Karpas-422 (cell line): Measurements from ENCODE around the gene SRSF3. TPM values are rescaled to one million over a fixed set of nuclear protein-coding genes. Genes with fewer than 3 reads are reported as not detected.

ENCODE experiments used
- DNase-seq: peaks from one replicate; pipeline ENCODE4 v3.0.0-alpha.2; 2015
- H2AFZ ChIP-seq: fragments of 200-600 bp; sonication (generic); 2 replicates; pipeline ENCODE4 v1.6.1; 2014; ENCODE audit warnings: antibody characterized with exemption, low read length, mixed read lengths
- H3K27ac ChIP-seq: fragments of 200-600 bp; sonication (generic); 2 replicates; pipeline ENCODE4 v1.5.1; 2014; ENCODE audit warnings: mild to moderate bottlenecking, low read length, moderate library complexity
- H3K27me3 ChIP-seq: fragments of 200-600 bp; sonication (generic); 2 replicates; pipeline ENCODE4 v1.6.1; 2014; ENCODE audit warnings: low read length, mixed read lengths
- H3K36me3 ChIP-seq: fragments of 200-600 bp; sonication (generic); 2 replicates; pipeline ENCODE4 v1.6.1; 2014; ENCODE audit warnings: low read length, mixed read lengths; ENCODE audit not compliant: insufficient read depth
- H3K4me1 ChIP-seq: fragments of 200-600 bp; sonication (generic); 2 replicates; pipeline ENCODE4 v1.6.1; 2014; ENCODE audit warnings: mild to moderate bottlenecking, low read length, mixed read lengths
- H3K4me2 ChIP-seq: fragments of 200-600 bp; sonication (generic); 2 replicates; pipeline ENCODE4 v1.6.1; 2014; ENCODE audit warnings: low read length, low read depth, mild to moderate bottlenecking; ENCODE audit not compliant: poor library complexity, severe bottlenecking
- H3K4me3 ChIP-seq: fragments of 200-600 bp; sonication (generic); 2 replicates; pipeline ENCODE4 v1.5.1; 2014; ENCODE audit warnings: mild to moderate bottlenecking, antibody characterized with exemption, low read length, mixed read lengths
- H3K79me2 ChIP-seq: fragments of 200-600 bp; sonication (generic); 2 replicates; pipeline ENCODE4 v1.6.1; 2014; ENCODE audit warnings: mild to moderate bottlenecking, low read length, mixed read lengths
- H3K9ac ChIP-seq: fragments of 200-600 bp; sonication (generic); 2 replicates; pipeline ENCODE4 v1.6.0; 2014; ENCODE audit warnings: low read length
- H3K9me2 ChIP-seq: fragments of 200-600 bp; sonication (generic), shearing (Covaris generic); replicated peaks from 2 replicates; pipeline ENCODE4 v1.6.0; 2014; ENCODE audit warnings: mild to moderate bottlenecking, low read length, moderate library complexity; ENCODE audit not compliant: insufficient read depth
- H3K9me3 ChIP-seq: fragments of 300-700, 200-600 bp; sonication (generic); 2 replicates; pipeline ENCODE4 v1.6.1; 2014; ENCODE audit warnings: low read length, mixed read lengths
- H4K20me1 ChIP-seq: fragments of 200-600 bp; sonication (generic); 2 replicates; pipeline ENCODE4 v1.6.1; 2014; ENCODE audit warnings: mild to moderate bottlenecking, antibody characterized with exemption, low read length, low read depth; ENCODE audit not compliant: insufficient read depth
- total RNA-seq: library from RNA; depleted of rRNA; stranded (reverse); fragments of >200 nt; shearing (Covaris generic); gene quantifications from 2 replicates; pipeline ENCODE4 v1.2.3, GENCODE V29; 2014; ENCODE audit warnings: low replicate concordance

The SRSF3 gene
- total RNA-seq, 1 experiment from 2014 or later: 216 TPM

- H3K9me2 ChIP-seq: no peaks in the 10 kb centered on the region
- no peak overlapping the region for H3K4me2 ChIP-seq
- H4K20me1 ChIP-seq: peaks cover 3% of the 10 kb centered on the region; the same call in 1 of the 2 replicates
- DNase-seq: peak; percentile 71
- H3K9me3 ChIP-seq: no peaks in the 10 kb centered on the region
- no peaks in the 10 kb centered on the region for H3K36me3 ChIP-seq
- no peaks in the 10 kb centered on the region for H3K79me2 ChIP-seq
- no peak overlapping the region for H3K27ac ChIP-seq
- no peak overlapping the region for H2AFZ ChIP-seq
- H3K4me1 ChIP-seq: peaks cover 10% of the 10 kb centered on the region
- no peak overlapping the region for H3K4me3 ChIP-seq
- no peaks in the 10 kb centered on the region for H3K27me3 ChIP-seq
- no peak overlapping the region for H3K9ac ChIP-seq
Measured at GRCh38 chr6:36618366-36619355, 24.5 kb downstream of the SRSF3 start.

- no peaks in the 10 kb centered on the region for H3K9me2 ChIP-seq
- DNase-seq: no peak
Measured at GRCh38 chr6:36621371-36621855, 27.3 kb downstream of the SRSF3 start.

GRCh38 chr6:36622901-36623546 lies 28.9 kb downstream of the SRSF3 start:
- no peak overlapping the region for H2AFZ ChIP-seq

More at GRCh38 chr6:36621371-36621855, 27.3 kb downstream of the SRSF3 start:
- H3K9me3 ChIP-seq: no peaks in the 10 kb centered on the region
- H3K9ac ChIP-seq: no peak overlapping the region
- no peak overlapping the region for H2AFZ ChIP-seq
- H3K27ac ChIP-seq: no peak overlapping the region
- no peaks in the 10 kb centered on the region for H3K36me3 ChIP-seq
- H3K4me1 ChIP-seq: peaks cover 10% of the 10 kb centered on the region
- H3K4me3 ChIP-seq: no peak overlapping the region
- H3K4me2 ChIP-seq: no peak overlapping the region
- H3K79me2 ChIP-seq: no peaks in the 10 kb centered on the region
- no peaks in the 10 kb centered on the region for H3K27me3 ChIP-seq
- peaks cover 1% of the 10 kb centered on the region; the same call in 1 of the 2 replicates for H4K20me1 ChIP-seq

GRCh38 chr6:36623547-36624459 lies 29.6 kb downstream of the SRSF3 start:
- Histone ChIP-seq H3K4me1 (peaks cover 4% of the 10 kb centered on the region), H3K27ac (no peak overlapping the region), H3K4me2 (no peak overlapping the region), H2AFZ (no peak overlapping the region), H3K4me3 (no peak overlapping the region), H3K79me2 (no peaks in the 10 kb centered on the region), H3K27me3 (no peaks in the 10 kb centered on the region), H3K9me3 (no peaks in the 10 kb centered on the region), H3K9ac (no peak overlapping the region), H4K20me1 (0 out of 2 replicates have a peak, but pooled peaks cover 3% of the 10 kb centered on the region), H3K9me2 (no peaks in the 10 kb centered on the region), H3K36me3 (no peaks in the 10 kb centered on the region)
- DNase-seq: peak; percentile 91

More at GRCh38 chr6:36622901-36623546, 28.9 kb downstream of the SRSF3 start:
- Histone ChIP-seq H3K4me1 (peaks cover 10% of the 10 kb centered on the region), H4K20me1 (0 out of 2 replicates have a peak, but pooled peaks cover 3% of the 10 kb centered on the region), H3K79me2 (no peaks in the 10 kb centered on the region), H3K4me2 (no peak overlapping the region), H3K9me3 (no peaks in the 10 kb centered on the region), H3K9me2 (no peaks in the 10 kb centered on the region), H3K4me3 (no peak overlapping the region), H3K27me3 (no peaks in the 10 kb centered on the region), H3K27ac (no peak overlapping the region), H3K36me3 (no peaks in the 10 kb centered on the region), H3K9ac (no peak overlapping the region)
- DNase-seq: no peak

DNA sequence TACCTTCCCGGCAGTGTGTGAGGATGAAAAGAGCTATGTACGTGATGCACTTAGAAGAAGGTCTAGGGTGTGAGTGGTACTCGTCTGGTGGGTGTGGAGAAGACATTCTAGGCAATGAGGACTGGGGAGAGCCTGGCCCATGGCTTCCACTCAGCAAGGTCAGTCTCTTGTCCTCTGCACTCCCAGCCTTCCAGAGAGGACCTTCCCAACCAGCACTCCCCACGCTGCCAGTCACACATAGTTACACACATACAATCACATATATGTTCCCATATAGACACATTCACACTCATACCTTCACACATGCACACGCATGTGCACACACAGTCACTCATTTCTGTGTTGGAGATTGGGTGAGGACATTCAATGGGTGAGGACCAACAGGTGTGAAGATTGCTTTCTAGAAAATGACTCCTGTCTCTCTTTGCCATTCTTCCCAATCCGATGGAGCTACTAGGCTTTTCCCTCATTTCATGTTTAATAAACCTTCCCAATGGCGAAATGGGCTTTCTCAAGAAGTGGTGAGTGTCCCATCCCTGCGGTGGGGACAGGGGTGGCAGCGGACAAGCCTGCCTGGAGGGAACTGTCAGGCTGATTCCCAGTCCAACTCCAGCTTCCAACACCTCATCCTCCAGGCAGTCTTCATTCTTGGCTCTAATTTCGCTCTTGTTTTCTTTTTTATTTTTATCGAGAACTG lies 30.4 kb downstream of the SRSF3 start:
- no peak overlapping the region for H3K27ac ChIP-seq
- H3K9me3 ChIP-seq: no peaks in the 10 kb centered on the region
- no peaks in the 10 kb centered on the region for H3K27me3 ChIP-seq
- no peaks in the 10 kb centered on the region for H3K4me1 ChIP-seq
- no peak for DNase-seq
- no peaks in the 10 kb centered on the region for H3K9me2 ChIP-seq
- no peaks in the 10 kb centered on the region for H3K79me2 ChIP-seq
- no peak overlapping the region for H3K4me2 ChIP-seq
- H3K36me3 ChIP-seq: no peaks in the 10 kb centered on the region
- no peak overlapping the region for H3K4me3 ChIP-seq
- no peak overlapping the region for H2AFZ ChIP-seq
- 0 out of 2 replicates have a peak, but pooled peaks cover 3% of the 10 kb centered on the region for H4K20me1 ChIP-seq
- H3K9ac ChIP-seq: no peak overlapping the region

GRCh38 chr6:36625158-36625919 lies 31.2 kb downstream of the SRSF3 start:
- Histone ChIP-seq H3K4me1 (no peaks in the 10 kb centered on the region), H2AFZ (no peak overlapping the region)

GRCh38 chr6:36626636-36627035 lies 32.5 kb downstream of the SRSF3 start:
- 0 out of 2 replicates have a peak, but pooled peaks cover 3% of the 10 kb centered on the region for H4K20me1 ChIP-seq
- no peak overlapping the region for H3K4me2 ChIP-seq
- H3K4me3 ChIP-seq: no peak overlapping the region
- H3K79me2 ChIP-seq: no peaks in the 10 kb centered on the region
- H3K27me3 ChIP-seq: no peaks in the 10 kb centered on the region
- no peak overlapping the region for H3K9ac ChIP-seq
- no peak for DNase-seq
- no peak overlapping the region for H2AFZ ChIP-seq
- H3K9me3 ChIP-seq: no peaks in the 10 kb centered on the region
- no peaks in the 10 kb centered on the region for H3K36me3 ChIP-seq
- no peak overlapping the region for H3K27ac ChIP-seq
- no peaks in the 10 kb centered on the region for H3K9me2 ChIP-seq
- H3K4me1 ChIP-seq: no peaks in the 10 kb centered on the region

More at GRCh38 chr6:36625158-36625919, 31.2 kb downstream of the SRSF3 start:
- H3K4me2 ChIP-seq: no peak overlapping the region
- no peak overlapping the region for H3K27ac ChIP-seq
- H3K9ac ChIP-seq: no peak overlapping the region
- H3K27me3 ChIP-seq: no peaks in the 10 kb centered on the region
- H3K36me3 ChIP-seq: no peaks in the 10 kb centered on the region
- no peak overlapping the region for H3K4me3 ChIP-seq
- DNase-seq: no peak
- H4K20me1 ChIP-seq: 0 out of 2 replicates have a peak, but pooled peaks cover 3% of the 10 kb centered on the region
- H3K9me2 ChIP-seq: no peaks in the 10 kb centered on the region
- H3K79me2 ChIP-seq: no peaks in the 10 kb centered on the region
- no peaks in the 10 kb centered on the region for H3K9me3 ChIP-seq
